K562 (cell line): ENCODE data around the gene TDRD10. TPM values are rescaled to one million over a fixed set of nuclear protein-coding genes. Genes with fewer than 3 reads are reported as not detected.

Source experiments
- ATF1 ChIP-seq, 2 experiments: fragments of 450-650 bp in 1 of 2; IDR thresholded peaks; 2 replicates each; pipeline ENCODE4 v1.6.1; 2016; ENCODE audit warnings: missing compliant biosample characterization in 1 of 2, missing genetic modification characterization in 1 of 2
- CAMTA2 ChIP-seq: fragments of 250-450 bp; sonication (Bioruptor Pico); conservative IDR thresholded peaks from 2 replicates; pipeline ENCODE4 v1.5.1; 2022
- CEBPG ChIP-seq, 3 experiments: fragments of 200-800 bp in 1 of 3; sonication (Bioruptor generic) in 1 of 3; sonication (generic) in 1 of 3; formaldehyde crosslinking in 1 of 3; IDR thresholded peaks in 2 of 3; conservative IDR thresholded peaks in 1 of 3; 2 replicates each; pipeline versions ENCODE4 v1.6.1 to v1.8.0; 2016 to 2022; ENCODE audit warnings: missing compliant biosample characterization in 2 of 3, missing genetic modification characterization in 2 of 3, mild to moderate bottlenecking in 1 of 3, missing genetic modification reagents in 1 of 3
- CGGBP1 ChIP-seq: fragments of 250-450 bp; sonication (Bioruptor Pico); IDR thresholded peaks from 2 replicates; pipeline ENCODE4 v1.9.0; 2021; ENCODE audit warnings: mild to moderate bottlenecking
- MAZ ChIP-seq, 2 experiments: fragments of 450-650 bp in 1 of 2; sonication (generic) in 1 of 2; formaldehyde crosslinking; IDR thresholded peaks in 1 of 2; conservative IDR thresholded peaks in 1 of 2; 2 replicates each; pipeline versions ENCODE4 v1.4.0 to v1.5.0; 2020; ENCODE audit warnings: mild to moderate bottlenecking in 1 of 2, missing genetic modification reagents in 1 of 2
- MEF2D ChIP-seq: conservative IDR thresholded peaks from 2 replicates; pipeline ENCODE4 v1.6.1; 2016; ENCODE audit warnings: low read depth, missing genetic modification characterization, missing compliant biosample characterization
- MITF ChIP-seq: IDR thresholded peaks from 2 replicates; pipeline ENCODE4 v1.6.1; 2014; ENCODE audit warnings: antibody characterized with exemption
- MNT ChIP-seq, 2 experiments: fragments of 450-650 bp; conservative IDR thresholded peaks; 2 replicates each; pipeline ENCODE4 v1.6.1; 2017; ENCODE audit warnings: mild to moderate bottlenecking in 2 of 2, moderate library complexity in 2 of 2
- RERE ChIP-seq: sonication (generic); formaldehyde crosslinking; IDR thresholded peaks from 2 replicates; pipeline ENCODE4 v1.8.0; 2023; ENCODE audit warnings: missing genetic modification reagents, mild to moderate bottlenecking, borderline replicate concordance
- SMAD4 ChIP-seq: fragments of 250-450 bp; sonication (Bioruptor Pico); conservative IDR thresholded peaks from 2 replicates; pipeline ENCODE4 v1.8.0; 2021; ENCODE audit warnings: inconsistent platforms, mild to moderate bottlenecking, moderate library complexity
- SMC3 ChIP-seq: conservative IDR thresholded peaks from 2 replicates; pipeline ENCODE4 v1.6.1; 2011; ENCODE audit warnings: low read depth, low read length, improper control_type of control experiment; ENCODE audit not compliant: insufficient read depth
- TEAD1 ChIP-seq, 2 experiments: fragments of 450-650 bp in 1 of 2; sonication (generic) in 1 of 2; formaldehyde crosslinking; IDR thresholded peaks; 2 replicates each; pipeline versions ENCODE4 v1.4.0 to v1.8.0; 2020 to 2022; ENCODE audit warnings: mild to moderate bottlenecking in 2 of 2, missing genetic modification reagents in 1 of 2
- ZNF12 ChIP-seq: sonication (generic); formaldehyde crosslinking; IDR thresholded peaks from 2 replicates; pipeline ENCODE4 v1.4.0; 2020; ENCODE audit warnings: mild to moderate bottlenecking, missing genetic modification reagents
- ZNF143 ChIP-seq: sonication (generic); formaldehyde crosslinking; IDR thresholded peaks from 2 replicates; pipeline ENCODE4 v1.9.0; 2022; ENCODE audit warnings: mild to moderate bottlenecking, missing genetic modification reagents
- ZNF232 ChIP-seq: sonication (generic); formaldehyde crosslinking; IDR thresholded peaks from 2 replicates; pipeline ENCODE4 v1.8.0; 2022; ENCODE audit warnings: mild to moderate bottlenecking, missing genetic modification reagents
- ZNF511 ChIP-seq: sonication (generic); formaldehyde crosslinking; IDR thresholded peaks from 2 replicates; pipeline ENCODE4 v1.8.0; 2022; ENCODE audit warnings: mild to moderate bottlenecking, missing genetic modification reagents
- polyA plus RNA-seq, 8 experiments: library from polyadenylated mRNA; depleted of rRNA in 4 of 8; stranded (reverse) in 5 of 8; unstranded in 3 of 8; fragments of >200 nt; fragmentation: Nextera tagmentation in 2 of 8; fragmentation: Illumina TruSeq in 1 of 8; extraction: Ambion mirVana in 2 of 8; extraction: Trizol in 1 of 8; gene quantifications; 2 replicates each; pipeline versions ENCODE4 v1.2.1 to v1.2.3, GENCODE V29; 2011 to 2014; ENCODE audit warnings: inconsistent platforms in 1 of 8, missing spikeins in 1 of 8
- total RNA-seq, 7 experiments: library from RNA; depleted of rRNA in 6 of 7; stranded (reverse); fragments of >200 nt in 6 of 7; fragmentation: Illumina TruSeq in 2 of 7; extraction: Trizol in 2 of 7; gene quantifications; 2 replicates each; pipeline versions ENCODE4 v1.2.1 to v1.2.3, GENCODE V29; 2011 to 2021; ENCODE audit warnings: low replicate concordance in 1 of 7

Gene TDRD10
- total and polyA plus RNA-seq, 9 of the 15 experiments (the other 6 are each of a cell fraction or from before 2014, with no cell fraction given) = not detected

GRCh38 chr1:154567386-154568156 is 65.6 kb downstream of the TDRD10 start, which contains the start of gene CHRNB2 (continued):
- TF ChIP-seq MNT (conservative IDR thresholded peaks at IDR 0.05) (peak; percentile 19 to 73; a peak in 2 of 4 replicates), CEBPG (CRISPR knock-in tag; IDR thresholded peaks at IDR 0.05) (no peak), CEBPG (tag; conservative IDR thresholded peaks at IDR 0.05 in 1 of 2, IDR thresholded peaks at IDR 0.05 in 1 of 2) (no peak), ZNF12 (CRISPR knock-in tag) (no peak), ZNF143 (CRISPR knock-in tag) (0 out of 2 replicates have a peak, but pooled peaks have one; percentile 51), CGGBP1 (CRISPR knock-in tag) (no peak), TEAD1 (CRISPR knock-in tag; IDR thresholded peaks at IDR 0.05) (peak in 1 of 2 experiments; percentile 90; a peak in 2 of 4 replicates), SMC3 (0 out of 2 replicates have a peak, but pooled peaks have one; percentile 9), RERE (CRISPR knock-in tag) (0 out of 2 replicates have a peak, but pooled peaks have one; percentile 88), SMAD4 (CRISPR knock-in tag) (0 out of 2 replicates have a peak, but pooled peaks have one; percentile 47), MEF2D (tag) (no peak), MAZ (CRISPR knock-in tag; conservative IDR thresholded peaks at IDR 0.05 in 1 of 2, IDR thresholded peaks at IDR 0.05 in 1 of 2) (peak; percentile 74 to 89), MITF (no peak), CAMTA2 (CRISPR knock-in tag) (no peak), ZNF511 (CRISPR knock-in tag) (peak; percentile 97), ATF1 (CRISPR knock-in tag; IDR thresholded peaks at IDR 0.05) (no peak), ATF1 (tag; IDR thresholded peaks at IDR 0.05) (peak; percentile 38; the same call in 1 of the 2 replicates), ZNF232 (peak; percentile 84; the same call in 1 of the 2 replicates)
